Hepatocyte (in vitro differentiated cells): ENCODE results near the gene SYNE2. TPM values are rescaled to one million over a fixed set of nuclear protein-coding genes. Genes with fewer than 3 reads are reported as not detected.

Experiments
- DNase-seq: peaks from one replicate; pipeline ENCODE4 v3.0.0-alpha.2; 2016; ENCODE audit warnings: low spot score
- H2AFZ ChIP-seq: fragments of 200-600 bp; sonication (generic); 2 replicates; pipeline ENCODE4 v1.6.0; 2016; ENCODE audit warnings: antibody characterized with exemption, mild to moderate bottlenecking
- H3K27ac ChIP-seq: fragments of 200-600 bp; sonication (generic); 2 replicates; pipeline ENCODE4 v1.5.1; 2016; ENCODE audit warnings: mild to moderate bottlenecking
- H3K27me3 ChIP-seq: fragments of 200-600 bp; sonication (generic); 2 replicates; pipeline ENCODE4 v1.6.1; 2016
- H3K36me3 ChIP-seq: fragments of 200-600 bp; sonication (generic); replicated peaks from 2 replicates; pipeline ENCODE4 v1.5.1; 2016; ENCODE audit warnings: low read depth; ENCODE audit not compliant: insufficient read depth
- H3K4me1 ChIP-seq: fragments of 200-600 bp; sonication (generic); 2 replicates; pipeline ENCODE4 v1.5.1; 2016; ENCODE audit warnings: mild to moderate bottlenecking, moderate library complexity; ENCODE audit not compliant: insufficient read depth
- H3K4me2 ChIP-seq: fragments of 200-600 bp; sonication (generic); 2 replicates; pipeline ENCODE4 v1.6.0; 2016
- H3K4me3 ChIP-seq: fragments of 200-600 bp; sonication (generic); 2 replicates; pipeline ENCODE4 v1.5.1; 2016; ENCODE audit warnings: mild to moderate bottlenecking
- H3K79me2 ChIP-seq: fragments of 200-600 bp; sonication (generic); 2 replicates; pipeline ENCODE4 v1.6.0; 2017; ENCODE audit warnings: mild to moderate bottlenecking
- H3K9me2 ChIP-seq: fragments of 200-600 bp; sonication (generic); replicated peaks from 2 replicates; pipeline ENCODE4 v1.6.0; 2017; ENCODE audit warnings: mild to moderate bottlenecking; ENCODE audit not compliant: insufficient read depth
- H3K9me3 ChIP-seq: fragments of 200-600 bp; sonication (generic); 2 replicates; pipeline ENCODE4 v1.5.1; 2016; ENCODE audit warnings: low read depth, mild to moderate bottlenecking
- H4K20me1 ChIP-seq: fragments of 200-600 bp; sonication (generic); 2 replicates; pipeline ENCODE4 v1.6.0; 2016; ENCODE audit warnings: mild to moderate bottlenecking; ENCODE audit not compliant: insufficient read depth, poor library complexity, severe bottlenecking
- CTCF ChIP-seq: fragments of 200-600 bp; sonication (generic); IDR thresholded peaks from 2 replicates; pipeline ENCODE4 v1.5.1; 2016; ENCODE audit warnings: antibody characterized with exemption, mild to moderate bottlenecking; ENCODE audit not compliant: poor library complexity
- EZH2 ChIP-seq: fragments of 200-600 bp; sonication (generic); IDR thresholded peaks from 2 replicates; pipeline ENCODE4 v1.6.1; 2016; ENCODE audit warnings: antibody characterized with exemption, mild to moderate bottlenecking, borderline replicate concordance
- EZH2phosphoT487 ChIP-seq: fragments of 200-600 bp; sonication (generic); IDR thresholded peaks from one replicate; pipeline ENCODE4 v1.6.1; 2018; ENCODE audit warnings: antibody characterized with exemption, mild to moderate bottlenecking, low read depth, moderate library complexity; ENCODE audit not compliant: unreplicated experiment, severe bottlenecking
- WGBS: methylation state at CpG from one replicate; pipeline ENCODE4 v1.1.6; 2016; ENCODE audit warnings: low lambda C conversion rate; ENCODE audit errors: missing lambda C conversion rate; 5-methylcytosine and 5-hydroxymethylcytosine counted together
- polyA plus RNA-seq: library from polyadenylated mRNA; unstranded; fragments of >200 nt; fragmentation: Nextera tagmentation; extraction: Ambion mirVana; gene quantifications from 2 replicates; pipeline ENCODE4 v1.2.1, GENCODE V29; 2016
- total RNA-seq: library from RNA; depleted of rRNA; stranded (reverse); fragments of >200 nt; gene quantifications from 2 replicates; pipeline ENCODE4 v1.2.3, GENCODE V29; 2014

Gene SYNE2
- total and polyA plus RNA-seq, 2 experiments from 2014 or later, result 21.0 to 58.6 TPM

GRCh38 chr14:64080452-64080851 is 227.6 kb downstream of the SYNE2 start:
- no peak overlapping the region for H3K27ac ChIP-seq
- H3K4me1 ChIP-seq, result no peaks in the 10 kb centered on the region
- no peak overlapping the region for H2AFZ ChIP-seq
- no peaks in the 10 kb centered on the region for H3K9me3 ChIP-seq
- no peaks in the 10 kb centered on the region for H3K9me2 ChIP-seq
- WGBS, result 90% methylated on average over 2 of the region's 2 CpGs
- no peak overlapping the region for H3K4me2 ChIP-seq
- no peaks in the 10 kb centered on the region for H3K27me3 ChIP-seq
- no peaks in the 10 kb centered on the region for H3K79me2 ChIP-seq
- H3K4me3 ChIP-seq, result no peak overlapping the region
- TF ChIP-seq CTCF (no peak), EZH2 (no peak), EZH2phosphoT487 (no peak)
- H3K36me3 ChIP-seq, result no peaks in the 10 kb centered on the region
- no peaks in the 10 kb centered on the region for H4K20me1 ChIP-seq
- no peak for DNase-seq

GRCh38 chr14:64081174-64081746 is 228.5 kb downstream of the SYNE2 start:
- no peak for TF ChIP-seq EZH2
- no peak for TF ChIP-seq CTCF
- TF ChIP-seq EZH2phosphoT487, result no peak
- Histone ChIP-seq H3K4me1 (no peaks in the 10 kb centered on the region), H3K4me2 (no peak overlapping the region), H2AFZ (no peak overlapping the region), H4K20me1 (no peaks in the 10 kb centered on the region), H3K79me2 (no peaks in the 10 kb centered on the region), H3K4me3 (no peak overlapping the region), H3K36me3 (no peaks in the 10 kb centered on the region), H3K27ac (no peak overlapping the region), H3K27me3 (no peaks in the 10 kb centered on the region), H3K9me3 (no peaks in the 10 kb centered on the region), H3K9me2 (no peaks in the 10 kb centered on the region)
- WGBS, result 100% methylated on average over 3 of the region's 3 CpGs
- no peak for DNase-seq

GRCh38 chr14:64082837-64083236 is 230.0 kb downstream of the SYNE2 start:
- Histone ChIP-seq H3K27ac (peak overlapping the region; percentile 71), H3K36me3 (no peaks in the 10 kb centered on the region)
- 85% methylated on average over 7 of the region's 7 CpGs for WGBS

More at GRCh38 chr14:64082837-64083236, 230.0 kb downstream of the SYNE2 start:
- Histone ChIP-seq H3K4me1 (no peaks in the 10 kb centered on the region), H3K9me3 (no peaks in the 10 kb centered on the region), H3K9me2 (no peaks in the 10 kb centered on the region), H2AFZ (no peak overlapping the region), H4K20me1 (no peaks in the 10 kb centered on the region), H3K79me2 (no peaks in the 10 kb centered on the region), H3K4me2 (no peak overlapping the region), H3K4me3 (no peak overlapping the region), H3K27me3 (no peaks in the 10 kb centered on the region)
- TF ChIP-seq CTCF, result no peak
- no peak for TF ChIP-seq EZH2phosphoT487
- TF ChIP-seq EZH2, result no peak
- peak; percentile 36 for DNase-seq
